ENCODE results near the gene LTF. TPM values are rescaled to one million over a fixed set of nuclear protein-coding genes. Genes with fewer than 3 reads are reported as not detected.
A peak's percentile ranks its signal among the peaks of the same experiment; 100 is the strongest.

The LTF gene
- total RNA-seq, 2 donors from 2014 or later = 0.51 to 1.8 TPM

DNA sequence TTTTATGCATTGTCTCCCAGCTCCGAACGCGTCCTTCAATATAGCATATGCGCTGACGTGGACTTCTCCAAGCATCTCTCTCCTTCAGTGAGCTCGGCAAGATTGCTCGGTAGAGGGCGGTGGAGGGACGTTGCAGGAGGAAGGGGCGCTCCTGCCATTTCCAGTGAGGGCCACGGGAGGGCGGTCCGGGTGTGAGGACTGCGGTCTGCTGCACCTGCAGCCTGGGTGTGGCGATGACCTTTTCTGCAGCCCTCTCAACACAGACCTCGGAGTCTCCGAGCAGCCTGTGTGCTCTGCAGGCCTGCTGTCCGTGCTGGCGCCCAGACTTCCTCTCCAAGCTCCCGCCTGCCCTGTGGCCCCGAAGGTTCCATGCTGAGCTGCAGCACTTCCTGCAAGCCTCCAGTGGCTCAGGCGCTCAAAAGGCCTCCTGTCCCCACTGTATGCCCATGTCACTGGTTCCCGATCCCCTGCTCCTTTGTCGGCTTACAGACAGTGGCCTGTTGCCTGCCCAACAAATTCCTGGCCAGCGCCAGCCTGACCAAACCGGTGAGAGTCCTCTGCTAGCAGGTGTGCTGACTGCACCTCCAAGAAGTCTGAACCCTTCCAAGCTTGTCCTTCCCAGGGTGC lies 24.1 kb upstream of the LTF start:
- no peaks in the 10 kb centered on the region for H3K36me3 ChIP-seq
- no peaks in the 10 kb centered on the region for H3K9me3 ChIP-seq
- peak overlapping the region in 1 of 2 donors; percentile 17 for H3K4me3 ChIP-seq
- H3K4me1 ChIP-seq = peaks cover 0 to 8% of the 10 kb centered on the region in 2 donors
- no peaks in the 10 kb centered on the region for H3K27me3 ChIP-seq
- no peak overlapping the region for H3K27ac ChIP-seq
- DNase-seq (ENCODE audit: low spot score) = peak; percentile 83
- TF ChIP-seq, protein P1, sequence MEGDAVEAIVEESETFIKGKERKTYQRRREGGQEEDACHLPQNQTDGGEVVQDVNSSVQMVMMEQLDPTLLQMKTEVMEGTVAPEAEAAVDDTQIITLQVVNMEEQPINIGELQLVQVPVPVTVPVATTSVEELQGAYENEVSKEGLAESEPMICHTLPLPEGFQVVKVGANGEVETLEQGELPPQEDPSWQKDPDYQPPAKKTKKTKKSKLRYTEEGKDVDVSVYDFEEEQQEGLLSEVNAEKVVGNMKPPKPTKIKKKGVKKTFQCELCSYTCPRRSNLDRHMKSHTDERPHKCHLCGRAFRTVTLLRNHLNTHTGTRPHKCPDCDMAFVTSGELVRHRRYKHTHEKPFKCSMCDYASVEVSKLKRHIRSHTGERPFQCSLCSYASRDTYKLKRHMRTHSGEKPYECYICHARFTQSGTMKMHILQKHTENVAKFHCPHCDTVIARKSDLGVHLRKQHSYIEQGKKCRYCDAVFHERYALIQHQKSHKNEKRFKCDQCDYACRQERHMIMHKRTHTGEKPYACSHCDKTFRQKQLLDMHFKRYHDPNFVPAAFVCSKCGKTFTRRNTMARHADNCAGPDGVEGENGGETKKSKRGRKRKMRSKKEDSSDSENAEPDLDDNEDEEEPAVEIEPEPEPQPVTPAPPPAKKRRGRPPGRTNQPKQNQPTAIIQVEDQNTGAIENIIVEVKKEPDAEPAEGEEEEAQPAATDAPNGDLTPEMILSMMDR (IDR thresholded peaks at IDR 0.05) = peak; percentile 97

DNA sequence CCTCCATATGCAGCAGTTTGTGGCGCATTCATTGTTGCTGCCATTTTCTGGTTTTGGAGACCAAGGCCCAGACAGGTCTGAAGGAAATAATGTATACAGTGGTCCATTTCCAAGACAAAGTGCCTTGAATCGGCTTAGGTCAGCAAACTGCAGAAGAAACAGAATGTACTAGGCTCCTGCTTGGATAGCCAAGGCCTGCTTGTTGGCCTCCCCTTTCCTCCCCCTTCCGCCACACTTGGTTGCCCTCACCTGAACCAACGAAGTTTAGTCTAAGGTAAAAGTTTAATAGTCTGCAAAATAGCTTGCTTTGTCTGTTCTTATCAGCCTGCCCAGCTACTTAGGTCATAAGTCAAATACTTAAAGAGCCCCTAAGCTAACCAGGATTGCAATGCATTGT lies 21.1 kb upstream of the LTF start:
- TF ChIP-seq, protein P1 (IDR thresholded peaks at IDR 0.05) = no peak
- H3K9me3 ChIP-seq = no peaks in the 10 kb centered on the region
- no peak overlapping the region for H3K27ac ChIP-seq
- H3K36me3 ChIP-seq = no peaks in the 10 kb centered on the region
- no peak for DNase-seq (ENCODE audit: low spot score)
- H3K4me3 ChIP-seq = no peak overlapping the region
- H3K4me1 ChIP-seq = peaks cover 0 to 8% of the 10 kb centered on the region in 2 donors
- no peaks in the 10 kb centered on the region for H3K27me3 ChIP-seq

DNA sequence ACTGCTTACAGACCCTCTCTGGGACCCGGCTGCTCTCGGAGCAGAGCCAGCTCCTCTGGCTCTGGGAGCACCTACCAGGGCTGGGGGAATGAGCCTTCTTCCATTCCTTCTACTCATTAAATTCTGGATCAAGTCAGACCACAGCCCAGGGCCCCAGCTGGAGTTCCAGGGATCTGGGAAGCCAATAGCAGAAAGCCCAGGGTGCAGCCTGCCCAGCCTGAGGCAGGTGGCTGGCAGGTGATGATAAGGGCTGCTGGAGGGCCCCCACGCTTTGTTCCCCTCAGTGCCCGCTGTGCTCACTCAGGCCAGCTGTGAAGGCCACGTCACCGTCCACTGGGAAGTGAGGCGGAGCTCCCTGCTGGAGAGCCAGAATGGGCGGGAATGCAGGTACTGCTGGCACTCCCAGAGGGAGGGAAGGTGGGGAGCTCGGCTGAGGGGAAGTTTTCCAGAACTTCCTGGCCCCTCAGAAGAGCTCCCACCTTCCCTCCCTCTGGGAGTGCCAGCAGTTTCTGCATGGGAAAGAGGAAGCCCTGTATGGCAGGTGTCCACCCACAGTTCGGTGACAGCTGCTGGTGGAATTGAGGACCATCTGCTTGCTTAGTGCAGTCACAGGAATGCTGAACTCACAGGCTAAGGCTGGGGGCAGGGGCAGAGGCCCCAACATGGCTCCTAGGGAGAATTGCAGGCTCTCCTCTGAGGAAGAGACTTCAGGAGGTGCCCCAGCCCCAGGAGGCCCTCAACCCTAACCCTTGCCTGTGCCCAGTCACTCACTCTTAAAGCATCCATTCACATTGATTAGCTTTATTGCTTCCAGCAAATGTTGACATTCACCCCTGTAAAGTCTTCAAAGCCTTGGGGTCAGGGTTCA lies 20.4 kb upstream of the LTF start:
- H3K27ac ChIP-seq = no peak overlapping the region
- TF ChIP-seq, protein P1 (IDR thresholded peaks at IDR 0.05) = no peak

DNA sequence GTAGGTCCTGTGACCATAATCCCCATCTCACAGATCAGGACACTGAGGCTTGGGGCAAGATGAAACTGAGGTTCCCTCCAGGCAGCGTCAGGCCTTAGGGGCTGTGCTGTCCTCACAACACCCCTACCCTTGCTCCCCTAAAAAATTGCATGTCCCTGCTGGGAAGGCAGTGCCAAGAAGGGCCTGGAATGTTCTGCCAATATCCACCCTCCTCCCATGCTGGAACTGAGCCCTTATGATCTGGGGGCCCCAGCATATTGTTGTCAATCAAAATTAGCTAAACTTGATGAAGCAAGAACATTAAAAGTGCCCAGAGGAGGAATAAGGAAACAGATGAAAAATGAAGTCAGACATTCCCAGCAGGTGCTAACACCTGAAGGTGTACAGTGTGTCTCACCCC lies 19.7 kb upstream of the LTF start:
- TF ChIP-seq, protein P1 (IDR thresholded peaks at IDR 0.05) = no peak

More for the DNA sequence above, 20.4 kb upstream of the LTF start:
- Histone ChIP-seq H3K27me3 (no peaks in the 10 kb centered on the region), H3K9me3 (no peaks in the 10 kb centered on the region), H3K4me1 (peaks cover 0 to 8% of the 10 kb centered on the region in 2 donors), H3K4me3 (no peak overlapping the region), H3K36me3 (no peaks in the 10 kb centered on the region)
- no peak for DNase-seq (ENCODE audit: low spot score)

DNA sequence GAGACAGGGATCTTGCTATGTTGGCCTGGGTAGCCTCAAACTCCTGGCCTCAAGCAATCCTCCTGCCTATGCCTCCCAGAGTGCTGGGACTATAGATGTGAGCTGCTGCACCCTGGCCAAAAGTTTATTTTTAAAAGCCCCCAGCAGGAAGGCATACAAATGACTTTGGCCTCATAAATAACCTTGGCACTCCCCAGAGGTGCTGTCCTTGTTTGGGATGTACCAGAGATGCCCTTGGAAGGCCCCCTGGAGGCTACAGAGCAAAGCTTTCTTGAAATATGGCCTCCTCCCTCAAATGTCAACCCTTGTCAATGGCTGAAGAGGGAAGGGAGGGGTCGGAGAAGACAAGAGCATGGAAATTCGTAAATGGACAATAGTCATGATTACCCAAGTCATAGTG lies 19.1 kb upstream of the LTF start:
- no peak for DNase-seq (ENCODE audit: low spot score)
- H3K36me3 ChIP-seq = no peaks in the 10 kb centered on the region
- no peak overlapping the region for H3K27ac ChIP-seq
- TF ChIP-seq, protein P1 (IDR thresholded peaks at IDR 0.05) = no peak
- no peaks in the 10 kb centered on the region for H3K27me3 ChIP-seq
- no peaks in the 10 kb centered on the region for H3K9me3 ChIP-seq
- peaks cover 0 to 5% of the 10 kb centered on the region in 2 donors for H3K4me1 ChIP-seq
- H3K4me3 ChIP-seq = no peak overlapping the region

More for the DNA sequence above, 19.7 kb upstream of the LTF start:
- H3K4me3 ChIP-seq = no peak overlapping the region
- H3K36me3 ChIP-seq = no peaks in the 10 kb centered on the region
- no peaks in the 10 kb centered on the region for H3K9me3 ChIP-seq
- no peaks in the 10 kb centered on the region for H3K27me3 ChIP-seq
- DNase-seq (ENCODE audit: low spot score) = peak; percentile 16
- H3K27ac ChIP-seq = no peak overlapping the region
- peaks cover 0 to 8% of the 10 kb centered on the region in 2 donors for H3K4me1 ChIP-seq

Data from right atrium auricular region (tissue), 2 donors.